HepG2 (cell line): Measurements from ENCODE around the gene TXNDC9. TPM values are rescaled to one million over a fixed set of nuclear protein-coding genes. Genes with fewer than 3 reads are reported as not detected.

Experiments used
- ARID3A ChIP-seq: IDR thresholded peaks from 2 replicates; pipeline ENCODE4 v1.6.1; 2012; ENCODE audit warnings: low read depth, low read length, improper control_type of control experiment
- BATF2 ChIP-seq: sonication (generic); formaldehyde crosslinking; IDR thresholded peaks from 2 replicates; pipeline ENCODE4 v1.8.0; 2022; ENCODE audit warnings: mild to moderate bottlenecking, missing genetic modification reagents, moderate library complexity
- CHD2 ChIP-seq: IDR thresholded peaks from 2 replicates; pipeline ENCODE4 v1.6.1; 2011; ENCODE audit warnings: low read depth, low read length, improper control_type of control experiment
- E2F1 ChIP-seq: sonication (generic); formaldehyde crosslinking; IDR thresholded peaks from 2 replicates; pipeline ENCODE4 v1.5.0; 2020; ENCODE audit warnings: missing genetic modification reagents
- E2F2 ChIP-seq: sonication (generic); formaldehyde crosslinking; IDR thresholded peaks from 2 replicates; pipeline ENCODE4 v1.4.0; 2020; ENCODE audit warnings: missing genetic modification reagents, borderline replicate concordance
- FOSL1 ChIP-seq: sonication (generic); formaldehyde crosslinking; IDR thresholded peaks from 2 replicates; pipeline ENCODE4 v1.9.0; 2021; ENCODE audit warnings: missing genetic modification reagents, borderline replicate concordance
- MLLT10 ChIP-seq: sonication (generic); formaldehyde crosslinking; IDR thresholded peaks from 2 replicates; pipeline ENCODE4 v1.4.0; 2020; ENCODE audit warnings: missing genetic modification reagents
- RCOR2 ChIP-seq: IDR thresholded peaks from 2 replicates; pipeline ENCODE4 v1.6.1; 2016; ENCODE audit warnings: missing biosample characterization, missing genetic modification reagents
- REL ChIP-seq: sonication (generic); formaldehyde crosslinking; conservative IDR thresholded peaks from 2 replicates; pipeline ENCODE4 v1.8.0; 2022; ENCODE audit warnings: mild to moderate bottlenecking, missing genetic modification reagents, moderate library complexity
- RFXAP ChIP-seq: sonication (generic); formaldehyde crosslinking; IDR thresholded peaks from 2 replicates; pipeline ENCODE4 v1.4.0; 2020; ENCODE audit warnings: missing genetic modification reagents, borderline replicate concordance
- SIX4 ChIP-seq: sonication (generic); formaldehyde crosslinking; IDR thresholded peaks from 2 replicates; pipeline ENCODE4 v1.4.0; 2020; ENCODE audit warnings: missing genetic modification reagents
- TCF7 ChIP-seq: sonication (generic); IDR thresholded peaks from 2 replicates; pipeline ENCODE4 v1.6.1; 2016; ENCODE audit warnings: antibody characterized with exemption, low read depth
- ZBTB21 ChIP-seq: sonication (generic); formaldehyde crosslinking; IDR thresholded peaks from 2 replicates; pipeline ENCODE4 v1.4.0; 2020; ENCODE audit warnings: missing genetic modification reagents
- ZBTB44 ChIP-seq: sonication (generic); formaldehyde crosslinking; IDR thresholded peaks from 2 replicates; pipeline ENCODE4 v1.4.0; 2020; ENCODE audit warnings: missing genetic modification reagents
- ZC3H4 ChIP-seq: sonication (generic); formaldehyde crosslinking; IDR thresholded peaks from 2 replicates; pipeline ENCODE4 v1.4.0; 2020; ENCODE audit warnings: missing genetic modification reagents, borderline replicate concordance
- ZNF17 ChIP-seq: sonication (generic); formaldehyde crosslinking; IDR thresholded peaks from 2 replicates; pipeline ENCODE4 v1.5.0; 2020; ENCODE audit warnings: mild to moderate bottlenecking, missing genetic modification reagents
- ZNF207 ChIP-seq: fragments of 450-650 bp; IDR thresholded peaks from 2 replicates; pipeline ENCODE4 v1.6.1; 2016; ENCODE audit warnings: antibody characterized with exemption, borderline replicate concordance
- ZNF331 ChIP-seq: sonication (generic); formaldehyde crosslinking; IDR thresholded peaks from 2 replicates; pipeline ENCODE4 v1.4.0; 2020; ENCODE audit warnings: missing genetic modification reagents
- ZNF652 ChIP-seq: IDR thresholded peaks from 2 replicates; pipeline ENCODE4 v1.6.1; 2016; ENCODE audit warnings: low read depth, borderline replicate concordance
- ZNF660 ChIP-seq: sonication (generic); formaldehyde crosslinking; IDR thresholded peaks from 2 replicates; pipeline ENCODE4 v1.5.1; 2020; ENCODE audit warnings: mild to moderate bottlenecking, low read depth, missing genetic modification reagents, borderline replicate concordance
- ZNF747 ChIP-seq: sonication (generic); formaldehyde crosslinking; IDR thresholded peaks from 2 replicates; pipeline ENCODE4 v1.8.1; 2023; ENCODE audit warnings: missing genetic modification reagents, mild to moderate bottlenecking, borderline replicate concordance
- ZNF772 ChIP-seq: sonication (generic); formaldehyde crosslinking; IDR thresholded peaks from 2 replicates; pipeline ENCODE4 v1.5.0; 2020; ENCODE audit warnings: mild to moderate bottlenecking, missing genetic modification reagents
- ZNF883 ChIP-seq: sonication (generic); formaldehyde crosslinking; IDR thresholded peaks from 2 replicates; pipeline ENCODE4 v1.5.1; 2020; ENCODE audit warnings: mild to moderate bottlenecking, missing genetic modification reagents; ENCODE audit errors: not compliant biosample characterization
- ZSCAN21 ChIP-seq: sonication (generic); formaldehyde crosslinking; IDR thresholded peaks from 2 replicates; pipeline ENCODE4 v1.8.0; 2022; ENCODE audit warnings: mild to moderate bottlenecking, missing genetic modification reagents, moderate library complexity, borderline replicate concordance
- polyA plus RNA-seq, 8 experiments: library from polyadenylated mRNA; depleted of rRNA in 3 of 8; stranded (reverse) in 7 of 8; unstranded in 1 of 8; fragments of >200 nt; fragmentation: Illumina TruSeq in 4 of 8; extraction: Trizol in 4 of 8; gene quantifications; 2 replicates each; pipeline versions ENCODE4 v1.2.1 to v1.2.3, GENCODE V29; 2011 to 2016; ENCODE audit warnings: low read depth in 4 of 8, missing spikeins in 1 of 8, mixed read lengths in 1 of 8; ENCODE audit not compliant: insufficient read depth in 1 of 8
- total RNA-seq, 5 experiments: library from RNA; depleted of rRNA; stranded (reverse); fragments of >200 nt; fragmentation: Illumina TruSeq; extraction: Trizol; gene quantifications; 2 replicates each; pipeline ENCODE4 v1.2.3, GENCODE V29; 2016; ENCODE audit warnings: low read depth in 1 of 5

The TXNDC9 gene
- total and polyA plus RNA-seq, 2 of the 13 experiments (the other 11 are each of a cell fraction or from before 2014, with no cell fraction given) = 35.2 to 94.6 TPM

- TF ChIP-seq E2F2 (CRISPR knock-in tag) = no peak
- TF ChIP-seq ARID3A = no peak; the same call in 1 of the 2 replicates
- TF ChIP-seq ZNF331 = peak; percentile 93; the same call in 1 of the 2 replicates
- peak; percentile 36; the same call in 1 of the 2 replicates for TF ChIP-seq ZNF772 (CRISPR knock-in tag)
- no peak for TF ChIP-seq E2F1 (CRISPR knock-in tag)
- no peak for TF ChIP-seq MLLT10
- TF ChIP-seq ZBTB21 (CRISPR knock-in tag) = peak; percentile 34; the same call in 1 of the 2 replicates
- peak; percentile 43; the same call in 1 of the 2 replicates for TF ChIP-seq ZSCAN21 (CRISPR knock-in tag)
- TF ChIP-seq BATF2 = no peak; the same call in 1 of the 2 replicates
- TF ChIP-seq ZNF660 = no peak
- TF ChIP-seq ZNF652 = no peak
- peak; percentile 92 for TF ChIP-seq CHD2
- peak; percentile 61 for TF ChIP-seq SIX4 (CRISPR knock-in tag)
- TF ChIP-seq ZNF747 (CRISPR knock-in tag) = peak; percentile 75; the same call in 1 of the 2 replicates
- no peak for TF ChIP-seq ZC3H4 (CRISPR knock-in tag)
- peak; percentile 91; the same call in 1 of the 2 replicates for TF ChIP-seq RFXAP (CRISPR knock-in tag)
- TF ChIP-seq RCOR2 (CRISPR knock-in tag) = no peak
- no peak for TF ChIP-seq TCF7
- TF ChIP-seq FOSL1 (CRISPR knock-in tag) = no peak
- no peak for TF ChIP-seq ZNF207
- TF ChIP-seq ZNF17 (CRISPR knock-in tag) = no peak
- TF ChIP-seq REL (CRISPR knock-in tag) = no peak
- TF ChIP-seq ZBTB44 = no peak; the same call in 1 of the 2 replicates
- TF ChIP-seq ZNF883 (CRISPR knock-in tag) = peak; percentile 96
Measured at GRCh38 chr2:99335911-99336803, at the start of gene TXNDC9 (continued).
